Activated CD4-positive, alpha-beta T cell treated with anti-CD3 and anti-CD28 coated beads, Interleukin-2, amount 10 ng/mL, durations not matched to agents 7 days and 5 days (primary cell): ENCODE results near the gene TCERG1. TPM values are rescaled to one million over a fixed set of nuclear protein-coding genes. Genes with fewer than 3 reads are reported as not detected.

Source experiments
- CTCF ChIA-PET: fragments of 350-600 bp; sonication (Branson Sonifier 250); formaldehyde crosslinking; loops from one replicate; lab custom pipeline; 2021; ENCODE audit warnings: antibody characterized with exemption; lab: Charles Lee
- POLR2A ChIA-PET: fragments of 350-600 bp; sonication (Branson Sonifier 250); formaldehyde crosslinking; loops from one replicate; lab custom pipeline; 2021; ENCODE audit warnings: antibody characterized with exemption; lab: Charles Lee
- DNase-seq: peaks from one replicate; pipeline ENCODE4 v3.0.0-alpha.2; 2020
- H3K27ac Mint-ChIP-seq: one replicate; pipeline ENCODE4 v1.8.0; 2021; ENCODE audit warnings: mild to moderate bottlenecking, moderate library complexity, mixed read lengths
- H3K27me3 Mint-ChIP-seq: one replicate; pipeline ENCODE4 v1.8.0; 2021; ENCODE audit warnings: mixed read lengths
- H3K36me3 Mint-ChIP-seq: one replicate; pipeline ENCODE4 v1.8.0; 2021; ENCODE audit warnings: low read depth, mixed read lengths
- H3K4me1 Mint-ChIP-seq: one replicate; pipeline ENCODE4 v1.8.0; 2021; ENCODE audit warnings: mixed read lengths
- H3K4me3 Mint-ChIP-seq: one replicate; pipeline ENCODE4 v1.8.0; 2021; ENCODE audit warnings: mild to moderate bottlenecking, moderate library complexity, mixed read lengths
- H3K9me3 Mint-ChIP-seq: one replicate; pipeline ENCODE4 v1.8.0; 2021; ENCODE audit warnings: mixed read lengths
- total RNA-seq, 2 experiments: library from RNA; stranded (reverse); gene quantifications; one replicate each; pipeline ENCODE4 v1.2.3, GENCODE V29; 2021

TCERG1 gene
- total RNA-seq, 2 experiments from 2014 or later = 85.2 to 95.3 TPM

DNA sequence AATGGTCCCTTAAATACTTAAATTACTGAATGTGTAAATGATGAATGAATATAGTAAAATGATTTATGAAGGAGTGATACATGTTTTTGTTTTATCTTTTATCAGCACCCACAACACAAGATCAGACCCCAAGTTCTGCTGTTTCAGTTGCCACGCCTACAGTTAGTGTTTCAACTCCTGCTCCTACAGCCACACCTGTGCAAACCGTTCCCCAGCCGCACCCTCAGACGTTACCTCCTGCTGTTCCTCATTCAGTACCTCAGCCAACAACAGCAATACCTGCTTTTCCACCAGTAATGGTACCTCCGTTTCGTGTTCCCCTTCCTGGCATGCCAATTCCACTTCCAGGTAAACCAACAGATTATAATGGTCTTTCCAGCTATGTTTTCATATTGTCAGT is 16.3 kb downstream of the TCERG1 start:
- Mint-ChIP-seq H3K36me3 (peaks cover 46% of the 10 kb centered on the region), H3K27ac (no peak overlapping the region), H3K4me3 (no peak overlapping the region), H3K27me3 (no peaks in the 10 kb centered on the region), H3K9me3 (no peaks in the 10 kb centered on the region), H3K4me1 (peaks cover 32% of the 10 kb centered on the region)
- POLR2A ChIA-PET = no interaction called here
- CTCF ChIA-PET = no interaction called here
- no peak for DNase-seq

- no peaks in the 10 kb centered on the region for H3K27me3 Mint-ChIP-seq
- CTCF ChIA-PET = interaction anchor here (1.0 to 1.3 kb wide), 2 partner anchors 18 to 20 kb away, joined by 4 read pairs; no protein-coding TSS in a partner anchor
- POLR2A ChIA-PET = no interaction called here
- no peaks in the 10 kb centered on the region for H3K9me3 Mint-ChIP-seq
- DNase-seq = no peak
- no peak overlapping the region for H3K4me3 Mint-ChIP-seq
- H3K4me1 Mint-ChIP-seq = peaks cover 22% of the 10 kb centered on the region
- peaks cover 45% of the 10 kb centered on the region for H3K36me3 Mint-ChIP-seq
- no peak overlapping the region for H3K27ac Mint-ChIP-seq
These were observed 19.6 kb downstream of the TCERG1 start for GRCh38 chr5:146466521-146467349.

DNA sequence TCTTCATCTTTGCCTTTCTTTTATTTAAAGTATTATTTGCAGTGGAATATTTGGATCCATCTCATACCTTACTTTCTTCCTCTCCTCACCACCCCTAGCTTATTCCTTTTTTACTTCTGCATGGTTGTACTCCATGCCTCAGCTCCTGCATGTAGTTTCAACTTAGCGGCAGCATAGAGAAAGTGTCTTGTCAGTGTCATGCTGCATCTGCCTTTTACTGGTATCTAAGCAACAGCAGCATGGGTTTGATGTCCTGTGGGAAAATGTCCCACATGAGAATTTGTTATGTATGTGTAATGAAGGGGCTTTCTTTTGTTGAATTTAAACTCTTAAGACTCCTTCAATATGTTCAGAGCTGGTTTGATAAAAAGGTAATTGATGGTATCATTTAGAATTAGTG is 20.6 kb downstream of the TCERG1 start:
- CTCF ChIA-PET = interaction anchor here (1.0 to 1.3 kb wide), 3 partner anchors 10 to 21 kb away, joined by 3 to 4 read pairs (median 4); no protein-coding TSS in a partner anchor
- Mint-ChIP-seq H3K36me3 (peaks cover 50% of the 10 kb centered on the region), H3K9me3 (no peaks in the 10 kb centered on the region), H3K4me1 (peaks cover 21% of the 10 kb centered on the region), H3K27ac (no peak overlapping the region), H3K4me3 (no peak overlapping the region), H3K27me3 (no peaks in the 10 kb centered on the region)
- no peak for DNase-seq
- POLR2A ChIA-PET = no interaction called here

- Mint-ChIP-seq H3K27me3 (no peaks in the 10 kb centered on the region), H3K27ac (no peak overlapping the region), H3K4me1 (peaks cover 1% of the 10 kb centered on the region), H3K4me3 (no peak overlapping the region), H3K36me3 (peaks cover 50% of the 10 kb centered on the region), H3K9me3 (no peaks in the 10 kb centered on the region)
- ChIA-PET CTCF (no interaction called here), POLR2A (no interaction called here)
- no peak for DNase-seq
These were observed 26.9 kb downstream of the TCERG1 start for GRCh38 chr5:146474065-146474464.

DNA sequence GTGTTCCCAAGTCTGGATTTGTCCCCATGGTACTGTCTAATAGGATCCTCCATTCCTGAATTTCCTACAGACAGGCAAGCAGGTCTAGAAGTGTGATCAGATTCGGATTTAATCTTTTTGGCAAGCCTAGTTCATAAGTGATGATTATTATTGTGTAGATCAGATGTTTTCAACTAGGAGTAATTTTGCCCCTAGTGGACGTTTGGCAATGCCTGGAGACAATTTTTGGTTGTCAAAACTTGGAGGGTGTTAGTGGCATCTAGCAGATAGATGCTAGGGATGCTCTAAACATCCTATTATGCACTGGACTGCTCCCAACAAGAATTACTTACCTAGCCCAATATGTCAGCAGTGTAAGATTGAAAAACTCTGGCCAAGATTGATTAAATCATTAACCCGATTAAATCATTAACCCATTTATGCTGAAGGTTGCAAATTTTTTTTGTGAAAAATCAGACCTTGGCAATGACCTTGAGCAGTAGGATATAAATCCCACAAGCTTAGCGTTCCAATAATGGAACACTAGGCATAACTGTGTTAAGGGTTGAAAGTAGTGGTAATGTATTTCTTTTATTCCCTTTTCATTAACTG is 28.2 kb downstream of the TCERG1 start:
- no peaks in the 10 kb centered on the region for H3K9me3 Mint-ChIP-seq
- no peak overlapping the region for H3K4me3 Mint-ChIP-seq
- DNase-seq = no peak
- H3K27ac Mint-ChIP-seq = no peak overlapping the region
- peaks cover 1% of the 10 kb centered on the region for H3K4me1 Mint-ChIP-seq
- POLR2A ChIA-PET = interaction anchor here (0.6 kb wide), 1 partner anchor 38 kb away, joined by 3 read pairs; no protein-coding TSS in a partner anchor
- CTCF ChIA-PET = interaction anchor here (0.9 kb wide), 1 partner anchor 330 kb away, joined by 3 read pairs; no protein-coding TSS in a partner anchor
- no peaks in the 10 kb centered on the region for H3K27me3 Mint-ChIP-seq
- H3K36me3 Mint-ChIP-seq = peaks cover 53% of the 10 kb centered on the region

DNA sequence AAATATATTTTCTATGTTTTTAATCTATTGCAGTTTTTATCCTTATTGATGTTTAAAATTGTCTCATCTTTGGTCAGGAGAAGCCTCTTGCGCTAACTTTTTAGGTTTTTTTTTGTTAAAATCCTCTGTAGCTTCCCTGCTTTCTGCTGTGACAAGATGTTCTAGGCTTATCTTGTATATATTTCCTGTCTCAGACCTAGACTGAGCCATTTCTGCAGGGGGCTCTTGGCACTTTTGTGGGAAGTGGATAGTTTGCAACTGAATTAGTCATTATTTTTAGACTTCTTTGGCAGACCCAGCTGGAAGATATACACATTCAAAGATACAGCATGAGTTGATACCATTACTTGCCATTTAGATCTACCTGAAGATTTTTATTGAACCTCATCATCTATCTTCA is 28.8 kb downstream of the TCERG1 start:
- Mint-ChIP-seq H3K27me3 (no peaks in the 10 kb centered on the region), H3K27ac (no peak overlapping the region), H3K36me3 (peaks cover 50% of the 10 kb centered on the region), H3K4me3 (no peak overlapping the region), H3K4me1 (peaks cover 1% of the 10 kb centered on the region), H3K9me3 (no peaks in the 10 kb centered on the region)
- ChIA-PET POLR2A (no interaction called here), CTCF (interaction anchor here (0.9 to 1.0 kb wide), 2 partner anchors 57 to 330 kb away, joined by 3 to 5 read pairs; no protein-coding TSS in a partner anchor)
- no peak for DNase-seq

GRCh38 chr5:146482775-146483174 is 35.6 kb downstream of the TCERG1 start:
- H3K27ac Mint-ChIP-seq = no peak overlapping the region
- H3K9me3 Mint-ChIP-seq = no peaks in the 10 kb centered on the region
- H3K27me3 Mint-ChIP-seq = no peaks in the 10 kb centered on the region
- POLR2A ChIA-PET = no interaction called here
- CTCF ChIA-PET = no interaction called here
- no peaks in the 10 kb centered on the region for H3K4me1 Mint-ChIP-seq
- H3K36me3 Mint-ChIP-seq = peaks cover 50% of the 10 kb centered on the region
- no peak for DNase-seq
- H3K4me3 Mint-ChIP-seq = no peak overlapping the region

GRCh38 chr5:146484714-146485391 is 37.7 kb downstream of the TCERG1 start:
- H3K36me3 Mint-ChIP-seq = peaks cover 61% of the 10 kb centered on the region
- H3K27ac Mint-ChIP-seq = no peak overlapping the region
- H3K4me1 Mint-ChIP-seq = no peaks in the 10 kb centered on the region
- DNase-seq = no peak
- ChIA-PET CTCF (no interaction called here), POLR2A (interaction anchor here (0.8 kb wide), 1 partner anchor 13 kb away, joined by 3 read pairs; no protein-coding TSS in a partner anchor)
- H3K27me3 Mint-ChIP-seq = no peaks in the 10 kb centered on the region
- no peak overlapping the region for H3K4me3 Mint-ChIP-seq
- no peaks in the 10 kb centered on the region for H3K9me3 Mint-ChIP-seq

DNA sequence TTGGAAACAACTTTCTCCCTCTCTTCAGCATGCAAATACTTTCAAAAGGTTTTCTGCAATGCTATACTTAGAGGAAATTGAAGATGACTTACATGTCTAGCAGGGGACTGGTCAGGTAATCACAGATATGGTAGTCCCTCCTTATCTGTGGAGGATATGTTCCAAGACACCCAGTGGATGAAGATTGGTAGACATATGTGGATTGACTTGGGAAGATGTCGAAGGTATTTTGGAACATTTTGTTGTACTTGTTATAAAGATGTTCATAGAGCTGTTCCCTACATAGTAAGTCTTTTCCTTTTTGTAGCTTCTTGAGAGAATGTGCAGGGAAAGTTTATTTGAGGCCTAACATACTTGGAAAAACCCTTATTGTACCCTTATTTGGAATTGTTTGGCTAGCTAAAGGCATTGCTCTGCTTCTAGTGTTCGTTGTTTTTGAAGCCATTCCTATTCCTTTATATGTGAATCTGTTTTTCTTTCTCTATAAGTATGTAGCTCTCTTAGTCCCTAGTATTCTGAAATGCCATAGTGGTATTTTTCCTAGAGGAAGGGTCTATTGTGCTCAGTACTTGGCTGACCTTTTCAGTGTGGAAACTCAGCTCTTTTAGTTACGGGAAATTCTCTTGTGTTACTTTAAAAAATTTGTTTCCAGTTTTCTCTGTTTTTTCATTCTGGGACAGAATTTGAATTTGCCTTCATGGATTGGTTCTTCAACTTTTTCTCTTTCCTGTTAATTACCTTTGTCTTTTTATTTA is 43.1 kb downstream of the TCERG1 start:
- Mint-ChIP-seq H3K36me3 (peaks cover 49% of the 10 kb centered on the region), H3K27ac (no peak overlapping the region), H3K27me3 (no peaks in the 10 kb centered on the region), H3K9me3 (no peaks in the 10 kb centered on the region), H3K4me3 (no peak overlapping the region), H3K4me1 (no peaks in the 10 kb centered on the region)
- no peak for DNase-seq
- ChIA-PET CTCF (no interaction called here), POLR2A (no interaction called here)

DNA sequence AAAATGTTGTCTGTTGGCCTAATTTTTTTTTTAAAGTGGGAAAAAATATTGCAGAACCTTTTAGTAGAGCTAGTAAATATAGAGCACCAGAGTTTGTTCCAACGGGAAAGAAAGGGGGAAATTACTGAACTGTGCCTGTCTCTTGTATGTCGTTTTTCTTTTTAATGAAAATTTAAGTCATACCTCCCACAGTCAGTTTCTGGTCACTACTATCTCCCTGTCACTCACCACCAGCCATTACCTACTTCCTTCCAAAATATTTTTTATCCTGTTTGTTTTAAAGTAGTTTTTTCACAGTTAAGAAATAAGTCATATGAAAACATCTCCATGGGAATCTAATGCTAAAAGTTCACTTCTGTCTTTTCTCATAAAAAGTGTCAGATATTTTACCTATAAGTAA is 47.5 kb downstream of the TCERG1 start:
- Mint-ChIP-seq H3K27ac (no peak overlapping the region), H3K9me3 (no peaks in the 10 kb centered on the region), H3K4me1 (peaks cover 1% of the 10 kb centered on the region), H3K4me3 (no peak overlapping the region), H3K36me3 (peaks cover 45% of the 10 kb centered on the region), H3K27me3 (no peaks in the 10 kb centered on the region)
- POLR2A ChIA-PET = no interaction called here
- no peak for DNase-seq
- CTCF ChIA-PET = no interaction called here

DNA sequence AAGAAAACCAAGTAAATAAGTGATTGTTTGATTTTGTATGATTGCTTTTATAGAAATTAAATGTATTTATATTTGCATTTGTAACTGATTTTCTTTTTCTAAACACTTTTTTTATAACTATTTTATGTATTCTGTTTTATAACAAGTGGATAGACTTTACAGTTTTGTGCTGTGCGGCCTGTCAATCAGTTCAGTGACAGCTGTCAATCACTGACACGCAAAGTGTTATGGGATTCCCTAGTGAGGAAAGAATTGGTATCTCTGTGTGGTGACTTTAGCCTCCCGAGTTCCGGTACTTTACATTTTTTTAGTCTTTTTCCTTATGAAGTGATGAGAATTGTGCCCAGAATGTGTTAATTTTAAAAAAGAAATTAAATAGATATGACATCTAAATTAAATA is 52.5 kb downstream of the TCERG1 start:
- H3K27me3 Mint-ChIP-seq = no peaks in the 10 kb centered on the region
- no peak for DNase-seq
- no peak overlapping the region for H3K4me3 Mint-ChIP-seq
- POLR2A ChIA-PET = no interaction called here
- CTCF ChIA-PET = interaction anchor here (1.0 kb wide), 1 partner anchor 11 kb away, joined by 3 read pairs; no protein-coding TSS in a partner anchor
- peaks cover 37% of the 10 kb centered on the region for H3K36me3 Mint-ChIP-seq
- peaks cover 1% of the 10 kb centered on the region for H3K4me1 Mint-ChIP-seq
- no peaks in the 10 kb centered on the region for H3K9me3 Mint-ChIP-seq
- H3K27ac Mint-ChIP-seq = no peak overlapping the region

- H3K27ac Mint-ChIP-seq = no peak overlapping the region
- ChIA-PET POLR2A (no interaction called here), CTCF (no interaction called here)
- H3K4me1 Mint-ChIP-seq = no peaks in the 10 kb centered on the region
- no peak overlapping the region for H3K4me3 Mint-ChIP-seq
- H3K9me3 Mint-ChIP-seq = no peaks in the 10 kb centered on the region
- peaks cover 52% of the 10 kb centered on the region for H3K36me3 Mint-ChIP-seq
- no peaks in the 10 kb centered on the region for H3K27me3 Mint-ChIP-seq
- no peak for DNase-seq
These were observed 60.3 kb downstream of the TCERG1 start for GRCh38 chr5:146507428-146507827.
